Neural crest cell (in vitro differentiated cells): ENCODE data around the gene PCSK7. TPM values are rescaled to one million over a fixed set of nuclear protein-coding genes. Genes with fewer than 3 reads are reported as not detected.
A peak's percentile ranks its signal among the peaks of the same experiment; 100 is the strongest.
"Not testable (repeated sequence)": the region's sequence is repeated elsewhere in the genome, so short reads cannot be mapped to it uniquely, and the experiment has no call there.

ENCODE experiments used
- DNase-seq: peaks from one replicate; pipeline ENCODE4 v3.0.0; 2021; ENCODE audit warnings: low read depth, mixed read lengths, low spot score
- H3K27ac Mint-ChIP-seq: one replicate; pipeline ENCODE4 v1.8.0; 2021; ENCODE audit warnings: mild to moderate bottlenecking, mixed read lengths; ENCODE audit not compliant: unreplicated experiment
- H3K27me3 Mint-ChIP-seq: 2 replicates; pipeline ENCODE4 v1.8.0; 2021; ENCODE audit warnings: low read depth, mild to moderate bottlenecking, mixed read lengths
- H3K36me3 Mint-ChIP-seq: 2 replicates; pipeline ENCODE4 v1.8.0; 2021; ENCODE audit warnings: low read depth, mild to moderate bottlenecking, mixed read lengths
- H3K4me1 Mint-ChIP-seq: 2 replicates; pipeline ENCODE4 v1.8.0; 2021; ENCODE audit warnings: mixed read lengths
- H3K4me3 Mint-ChIP-seq: one replicate; pipeline ENCODE4 v1.8.0; 2021; ENCODE audit warnings: mild to moderate bottlenecking, mixed read lengths
- H3K9me3 Mint-ChIP-seq: 2 replicates; pipeline ENCODE4 v1.8.0; 2021; ENCODE audit warnings: mixed read lengths
- CTCF ChIP-seq: fragments of 200-600 bp; sonication (generic); conservative IDR thresholded peaks from 2 replicates; pipeline ENCODE4 v1.5.0; 2021; ENCODE audit warnings: antibody characterized with exemption, mild to moderate bottlenecking
- total RNA-seq: library from RNA; stranded (reverse); gene quantifications from 2 replicates; pipeline ENCODE4 v1.2.1, GENCODE V29; 2021

PCSK7 gene
- total RNA-seq, 1 donor from 2014 or later = 49.7 TPM

- H3K4me1 Mint-ChIP-seq, H3K36me3 Mint-ChIP-seq, H3K9me3 Mint-ChIP-seq, DNase-seq, H3K27me3 Mint-ChIP-seq, H3K4me3 Mint-ChIP-seq: not testable (repeated sequence)
- H3K27ac Mint-ChIP-seq = peak overlapping the region; percentile 88
These were observed 25.8 kb downstream of the PCSK7 start for GRCh38 chr11:117206111-117206510.

GRCh38 chr11:117205211-117205818, 26.6 kb downstream of the PCSK7 start:
- H3K27ac Mint-ChIP-seq = no peak overlapping the region
- no peak for DNase-seq

GRCh38 chr11:117204283-117205080, 27.4 kb downstream of the PCSK7 start:
- H3K4me3 Mint-ChIP-seq = no peak overlapping the region
- no peaks in the 10 kb centered on the region for H3K9me3 Mint-ChIP-seq
- no peak for TF ChIP-seq CTCF
- H3K4me1 Mint-ChIP-seq = peaks cover 3% of the 10 kb centered on the region
- H3K27me3 Mint-ChIP-seq = peaks cover 13% of the 10 kb centered on the region
- no peak for DNase-seq
- peak overlapping the region; percentile 92 for H3K27ac Mint-ChIP-seq
- peaks cover 5% of the 10 kb centered on the region for H3K36me3 Mint-ChIP-seq

More at GRCh38 chr11:117205211-117205818, 26.6 kb downstream of the PCSK7 start:
- Mint-ChIP-seq H3K4me3 (no peak overlapping the region), H3K27me3 (peaks cover 9% of the 10 kb centered on the region), H3K9me3 (no peaks in the 10 kb centered on the region), H3K36me3 (peaks cover 8% of the 10 kb centered on the region), H3K4me1 (peaks cover 5% of the 10 kb centered on the region)
- no peak for TF ChIP-seq CTCF

- peaks cover 15% of the 10 kb centered on the region for H3K4me1 Mint-ChIP-seq
- peaks cover 13% of the 10 kb centered on the region for H3K27me3 Mint-ChIP-seq
- H3K27ac Mint-ChIP-seq = no peak overlapping the region
- peaks cover 5% of the 10 kb centered on the region for H3K36me3 Mint-ChIP-seq
- no peak overlapping the region for H3K4me3 Mint-ChIP-seq
- no peak for DNase-seq
- no peaks in the 10 kb centered on the region for H3K9me3 Mint-ChIP-seq
- TF ChIP-seq CTCF = no peak
These were observed 28.8 kb downstream of the PCSK7 start for GRCh38 chr11:117203069-117203407.

GRCh38 chr11:117202386-117203068, 29.3 kb downstream of the PCSK7 start:
- DNase-seq = no peak
- peaks cover 17% of the 10 kb centered on the region for H3K4me1 Mint-ChIP-seq
- no peak overlapping the region for H3K27ac Mint-ChIP-seq
- peaks cover 13% of the 10 kb centered on the region for H3K27me3 Mint-ChIP-seq
- H3K9me3 Mint-ChIP-seq = no peaks in the 10 kb centered on the region
- H3K4me3 Mint-ChIP-seq = no peak overlapping the region
- TF ChIP-seq CTCF = no peak
- H3K36me3 Mint-ChIP-seq = peaks cover 5% of the 10 kb centered on the region
